Endothelial cell of umbilical vein (primary cell): ENCODE results near the gene DNAL1. TPM values are rescaled to one million over a fixed set of nuclear protein-coding genes. Genes with fewer than 3 reads are reported as not detected.
A peak's percentile ranks its signal among the peaks of the same experiment; 100 is the strongest.

ENCODE experiments used
- BruUV-seq: library from RNA; stranded (reverse); fragments of 400-500 nt; replicated peaks from 2 replicates; lab custom pipeline; 2021; lab: Mats Ljungman, UMichigan
- CTCF ChIA-PET: fragments of 300-600, 350-600 bp; sonication (Branson Sonifier 250); formaldehyde crosslinking; loops from one replicate; lab custom pipeline; 2021; ENCODE audit warnings: antibody characterized with exemption, inconsistent platforms; lab: Charles Lee
- POLR2A ChIA-PET: fragments of 300-600, 350-600 bp; sonication (Branson Sonifier 250); formaldehyde crosslinking; loops from one replicate; lab custom pipeline; 2021; ENCODE audit warnings: antibody characterized with exemption, inconsistent platforms; lab: Charles Lee
- DNase-seq: peaks from one replicate; pipeline ENCODE4 v3.0.0-alpha.2; 2011; ENCODE audit warnings: low read depth, low spot score
- FAIRE-seq: peaks from 2 replicates; lab custom pipeline; 2011; peaks lifted over from hg19 to GRCh38; lab: Jason Lieb, UNC
- H2AFZ ChIP-seq: 2 replicates; pipeline ENCODE4 v1.6.0; 2012; ENCODE audit warnings: low read depth, low read length, control low read depth, inconsistent platforms
- H3K27ac ChIP-seq: 2 replicates; pipeline ENCODE4 v1.5.1; 2011; ENCODE audit warnings: low read depth, mild to moderate bottlenecking, control low read depth, low read length, moderate library complexity; ENCODE audit not compliant: insufficient read depth
- H3K27me3 ChIP-seq, 2 experiments: 2 replicates each; pipeline versions ENCODE4 v1.6.0 to v1.6.1; 2011; ENCODE audit warnings: low read length in 2 of 2, mixed read lengths in 1 of 2; ENCODE audit not compliant: control insufficient read depth in 2 of 2, insufficient read depth in 2 of 2
- H3K36me3 ChIP-seq, 2 experiments: 2 replicates in 1 of 2; 3 replicates in 1 of 2; pipeline ENCODE4 v1.5.1; 2011; ENCODE audit warnings: low read length in 2 of 2, mild to moderate bottlenecking in 1 of 2, moderate library complexity in 1 of 2; ENCODE audit not compliant: control insufficient read depth in 2 of 2, insufficient read depth in 2 of 2; ENCODE audit errors: extremely low read depth in 1 of 2
- H3K4me1 ChIP-seq: 3 replicates; pipeline ENCODE4 v1.5.1; 2011; ENCODE audit warnings: mild to moderate bottlenecking, low read length; ENCODE audit not compliant: control insufficient read depth, insufficient read depth; ENCODE audit errors: extremely low read depth
- H3K4me2 ChIP-seq: 2 replicates; pipeline ENCODE4 v1.6.1; 2011; ENCODE audit warnings: low read length, control low read depth, mixed read lengths; ENCODE audit not compliant: insufficient read depth
- H3K4me3 ChIP-seq, 3 experiments: fragments of 200-600 bp in 1 of 3; sonication (generic), shearing (Covaris generic) in 1 of 3; replicated peaks in 1 of 3; 2 replicates each; pipeline ENCODE4 v1.5.1; 2011 to 2016; ENCODE audit warnings: control low read depth in 3 of 3, low read length in 3 of 3, mild to moderate bottlenecking in 2 of 3, inconsistent platforms in 1 of 3, low read depth in 1 of 3, moderate library complexity in 1 of 3; ENCODE audit not compliant: insufficient read depth in 1 of 3
- H3K79me2 ChIP-seq: 2 replicates; pipeline ENCODE4 v1.6.0; 2012; ENCODE audit warnings: low read length, inconsistent platforms; ENCODE audit not compliant: control insufficient read depth, insufficient read depth
- H3K9ac ChIP-seq: replicated peaks from 2 replicates; pipeline ENCODE3; 2011; ENCODE audit warnings: low read length, control low read depth; ENCODE audit not compliant: insufficient read depth; ENCODE audit errors: extremely low read depth
- H3K9me1 ChIP-seq: replicated peaks from 3 replicates; pipeline ENCODE4 v1.6.0; 2011; ENCODE audit warnings: mild to moderate bottlenecking, low read length; ENCODE audit not compliant: control insufficient read depth, insufficient read depth; ENCODE audit errors: extremely low read depth
- H3K9me3 ChIP-seq: replicated peaks from 2 replicates; pipeline ENCODE4 v1.5.1; 2012; ENCODE audit warnings: low read length, inconsistent platforms; ENCODE audit not compliant: control insufficient read depth, insufficient read depth
- H4K20me1 ChIP-seq: replicated peaks from 2 replicates; pipeline ENCODE3; 2011; ENCODE audit warnings: mild to moderate bottlenecking, low read length; ENCODE audit not compliant: control insufficient read depth, insufficient read depth; ENCODE audit errors: extremely low read depth
- EZH2 ChIP-seq: IDR thresholded peaks from 2 replicates; pipeline ENCODE4 v1.6.1; 2012; ENCODE audit warnings: borderline replicate concordance, low read depth, mild to moderate bottlenecking, moderate library complexity, low read length, inconsistent platforms; ENCODE audit not compliant: severe bottlenecking
- FOS ChIP-seq: IDR thresholded peaks from 2 replicates; pipeline ENCODE4 v1.6.1; 2011; ENCODE audit warnings: mild to moderate bottlenecking, low read length, moderate library complexity, borderline replicate concordance; ENCODE audit not compliant: insufficient read depth
- GATA2 ChIP-seq: IDR thresholded peaks from 2 replicates; pipeline ENCODE4 v1.7.0; 2011; ENCODE audit warnings: low read depth, mild to moderate bottlenecking, moderate library complexity, mixed read lengths, low read length; ENCODE audit not compliant: insufficient read length, insufficient read depth
- JUN ChIP-seq: IDR thresholded peaks from 2 replicates; pipeline ENCODE4 v1.6.1; 2011; ENCODE audit warnings: borderline replicate concordance, low read depth; ENCODE audit not compliant: insufficient read length, insufficient read depth
- MAX ChIP-seq: IDR thresholded peaks from 2 replicates; pipeline ENCODE4 v1.6.1; 2011; ENCODE audit not compliant: insufficient read depth, insufficient read length
- MYC ChIP-seq: IDR thresholded peaks from one replicate; pipeline ENCODE4 v1.6.1; 2011; ENCODE audit warnings: mild to moderate bottlenecking, low read depth, low read length
- POLR2A ChIP-seq: IDR thresholded peaks from 2 replicates; pipeline ENCODE4 v1.6.1; 2012; ENCODE audit warnings: low read depth, mild to moderate bottlenecking, control low read depth, low read length
- POLR2AphosphoS5 ChIP-seq: IDR thresholded peaks from 2 replicates; pipeline ENCODE4 v1.6.1; 2012; ENCODE audit warnings: low read depth, mild to moderate bottlenecking, control low read depth, low read length, moderate library complexity; ENCODE audit not compliant: insufficient read depth
- dilution Hi-C: fragments of 300-500 bp; cut with MboI; formaldehyde crosslinking; loops from one replicate; pipeline ENCODE4 v1.15.0; 2019; ENCODE audit warnings: low sequenced_read_pairs; ENCODE audit not compliant: extremely low pct_ligation_motif_present
- intact Hi-C: fragments of 100-400 bp; cut with micrococcal nuclease; formaldehyde crosslinking; loops from one replicate; pipeline ENCODE4 v1.10.0; 2022
- polyA plus RNA-seq, 4 experiments: library from polyadenylated mRNA; depleted of rRNA in 3 of 4; stranded (reverse) in 3 of 4; unstranded in 1 of 4; fragments of >200 nt; gene quantifications; 2 replicates each; pipeline versions ENCODE4 v1.2.1 to v1.2.3, GENCODE V29; 2011 to 2012; ENCODE audit warnings: missing spikeins in 1 of 4
- total RNA-seq: library from RNA; stranded (reverse); gene quantifications from 2 replicates; pipeline ENCODE4 v1.2.3, GENCODE V29; 2021
- TF ChIP-seq, protein P1 (sequence below), 2 donors: IDR thresholded peaks; 1 replicate in 1 of 2; 2 replicates in 1 of 2; pipeline ENCODE4 v1.5.1; 2011; ENCODE audit warnings: low read length in 2 of 2, mild to moderate bottlenecking in 2 of 2, moderate library complexity in 2 of 2, control low read depth in 1 of 2, inconsistent platforms in 1 of 2, low read depth in 1 of 2; ENCODE audit not compliant: insufficient read depth in 1 of 2; ENCODE audit errors: extremely low read depth in 1 of 2

DNAL1 gene
- total and polyA plus RNA-seq, 2 donors (not counting 3 experiments of a cell fraction or from before 2014, with no cell fraction given): 2.4 to 15.3 TPM

- Histone ChIP-seq H3K4me2 (peak overlapping the region; percentile 27), H3K9me1 (no peaks in the 10 kb centered on the region), H3K27me3 (no peaks in the 10 kb centered on the region), H2AFZ (no peak overlapping the region), H3K9me3 (no peaks in the 10 kb centered on the region), H3K9ac (peak overlapping the region; percentile 81), H3K4me3 (no peak overlapping the region), H3K36me3 (peaks cover 45 to 46% of the 10 kb centered on the region in 2 experiments), H3K27ac (peak overlapping the region; percentile 98), H4K20me1 (no peaks in the 10 kb centered on the region), H3K79me2 (peaks cover 16% of the 10 kb centered on the region), H3K4me1 (peaks cover 57% of the 10 kb centered on the region)
- no peak for TF ChIP-seq GATA2
- TF ChIP-seq FOS: no peak
- TF ChIP-seq MYC: no peak
- TF ChIP-seq, protein P1, sequence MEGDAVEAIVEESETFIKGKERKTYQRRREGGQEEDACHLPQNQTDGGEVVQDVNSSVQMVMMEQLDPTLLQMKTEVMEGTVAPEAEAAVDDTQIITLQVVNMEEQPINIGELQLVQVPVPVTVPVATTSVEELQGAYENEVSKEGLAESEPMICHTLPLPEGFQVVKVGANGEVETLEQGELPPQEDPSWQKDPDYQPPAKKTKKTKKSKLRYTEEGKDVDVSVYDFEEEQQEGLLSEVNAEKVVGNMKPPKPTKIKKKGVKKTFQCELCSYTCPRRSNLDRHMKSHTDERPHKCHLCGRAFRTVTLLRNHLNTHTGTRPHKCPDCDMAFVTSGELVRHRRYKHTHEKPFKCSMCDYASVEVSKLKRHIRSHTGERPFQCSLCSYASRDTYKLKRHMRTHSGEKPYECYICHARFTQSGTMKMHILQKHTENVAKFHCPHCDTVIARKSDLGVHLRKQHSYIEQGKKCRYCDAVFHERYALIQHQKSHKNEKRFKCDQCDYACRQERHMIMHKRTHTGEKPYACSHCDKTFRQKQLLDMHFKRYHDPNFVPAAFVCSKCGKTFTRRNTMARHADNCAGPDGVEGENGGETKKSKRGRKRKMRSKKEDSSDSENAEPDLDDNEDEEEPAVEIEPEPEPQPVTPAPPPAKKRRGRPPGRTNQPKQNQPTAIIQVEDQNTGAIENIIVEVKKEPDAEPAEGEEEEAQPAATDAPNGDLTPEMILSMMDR (IDR thresholded peaks at IDR 0.05; ENCODE audit: extremely low read depth in 1 of 2, insufficient read depth in 1 of 2, low read depth in 1 of 2, low read length in 2 of 2): no peak
- no peak for TF ChIP-seq POLR2AphosphoS5
- no peak for TF ChIP-seq POLR2A
- no peak for TF ChIP-seq EZH2
- no peak for TF ChIP-seq MAX
- no peak for TF ChIP-seq JUN
- intact Hi-C loops (loop anchor here (1.0 to 5.0 kb wide), 4 partner anchors 10 to 143 kb away; partner anchors contain the start of gene PNMA1), dilution Hi-C loops (no loop called here)
- DNase-seq (no peak), FAIRE-seq (no peak)
- CTCF ChIA-PET: interaction anchor here (1.0 to 12.5 kb wide), 7 partner anchors 11 to 144 kb away, joined by 3 to 245 read pairs (median 12); partner anchors contain the start of gene PNMA1
- POLR2A ChIA-PET: interaction anchor here (1.2 to 1.3 kb wide), 2 partner anchors 11 to 162 kb away, joined by 3 to 4 read pairs; partner anchors contain the start of genes PNMA1 and ZNF410
- BruUV-seq: no TSS peak
These were observed 79.9 kb downstream of the DNAL1 start for GRCh38 chr14:73724696-73725095.
